Limb (tissue), 2 donors: Measurements from ENCODE around the gene INSC.

ENCODE experiments used
- DNase-seq, 2 donors: peaks; one replicate each; pipeline ENCODE4 v3.0.0-alpha.2; 2016; ENCODE audit errors: extremely low spot score in 2 of 2

Gene INSC

GRCh38 chr11:15288863-15289262, 174.1 kb downstream of the INSC start:
- DNase-seq, result no peak

DNA sequence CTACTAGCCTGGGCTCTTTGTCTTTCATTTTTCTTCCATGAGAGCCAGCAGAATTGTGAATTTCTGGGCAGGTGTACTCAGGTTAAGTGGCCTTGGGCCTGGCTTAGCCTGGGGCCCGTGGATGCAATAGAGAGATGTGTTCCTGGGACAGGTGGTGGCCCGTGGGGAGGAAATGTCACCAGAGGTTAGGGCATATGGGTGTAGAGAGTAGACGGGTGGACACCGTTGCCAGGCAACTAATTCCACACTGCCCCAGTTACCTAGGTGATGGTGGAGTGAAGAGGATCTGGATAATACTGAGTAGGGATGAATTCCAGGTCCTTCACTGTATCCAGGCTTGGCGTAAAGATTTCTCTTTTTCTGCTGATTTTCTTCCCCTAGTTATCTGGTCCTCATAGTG, 175.0 kb downstream of the INSC start:
- no peak for DNase-seq

DNA sequence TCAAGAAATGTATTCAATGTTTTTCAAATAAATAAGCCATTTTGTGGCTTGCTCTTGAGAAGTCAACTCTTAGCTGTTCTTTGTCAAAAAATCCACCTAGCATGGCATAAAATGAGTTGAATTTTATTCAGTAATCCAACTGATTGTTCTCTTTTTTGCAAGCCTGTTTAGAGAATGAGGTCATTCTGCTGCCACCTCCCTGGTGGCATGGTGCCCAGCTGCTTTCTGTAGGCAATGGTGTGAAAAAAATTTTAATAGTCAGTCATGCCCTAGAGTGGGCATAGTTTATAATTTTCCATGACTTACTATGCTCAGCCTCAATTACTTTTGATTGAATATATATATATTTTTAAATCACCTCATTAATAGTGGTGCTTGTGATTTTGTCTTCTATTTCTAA, 177.2 kb downstream of the INSC start:
- DNase-seq, result no peak

- DNase-seq, result no peak
These were observed 179.4 kb downstream of the INSC start for GRCh38 chr11:15293975-15294620.

DNA sequence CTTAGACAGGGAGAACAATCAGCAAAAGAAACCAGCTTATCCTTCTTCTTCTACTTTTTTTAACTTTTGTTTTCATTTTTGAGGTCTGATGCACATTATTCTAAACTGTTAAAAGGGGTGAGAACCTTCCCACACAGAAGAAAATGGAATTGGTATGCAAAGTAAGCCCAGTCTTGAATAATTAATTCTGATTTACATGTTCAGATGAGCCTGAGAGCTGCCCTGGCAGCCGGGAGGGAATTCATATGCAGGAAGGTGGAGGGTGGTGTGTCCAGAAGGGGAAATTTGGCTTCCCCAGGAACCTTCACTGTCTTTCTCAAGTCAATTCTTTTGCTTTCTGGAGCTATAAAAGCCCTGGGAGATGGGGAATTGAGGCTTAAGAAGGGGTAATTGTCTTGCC, 181.0 kb downstream of the INSC start:
- no peak for DNase-seq
